ENCODE data around the gene TNFRSF11A. TPM values are rescaled to one million over a fixed set of nuclear protein-coding genes. Genes with fewer than 3 reads are reported as not detected.

TNFRSF11A gene

DNA sequence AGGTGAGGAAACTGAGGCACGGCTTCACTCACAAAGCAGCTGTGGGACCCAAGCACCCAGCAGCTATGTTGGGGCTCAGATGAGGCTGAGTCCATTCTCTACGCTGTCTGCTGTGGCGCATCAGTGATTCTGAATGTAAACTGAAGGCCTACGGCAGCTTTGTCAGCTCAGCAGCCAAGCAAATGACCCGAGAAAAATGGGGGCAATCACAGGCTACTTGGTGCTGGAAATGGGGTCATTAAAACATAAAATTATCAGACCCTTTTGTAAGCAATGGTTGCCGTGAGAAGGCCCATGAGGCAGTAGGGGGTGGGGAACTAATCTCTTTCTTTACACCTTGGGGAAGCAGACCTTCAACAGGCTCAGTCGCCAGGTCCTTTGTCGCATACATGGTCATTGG is 113.8 kb downstream of the TNFRSF11A start:
- Histone ChIP-seq H3K4me2 (ENCODE audit: insufficient read depth, low read length, poor library complexity, severe bottlenecking) (no peak overlapping the region), H3K27ac (replicated peaks; ENCODE audit: low read length) (no peak overlapping the region), H2BK5ac (ENCODE audit: low read length) (no peak overlapping the region), H3K4me1 (ENCODE audit: control insufficient read depth in 2 of 2, insufficient read depth in 1 of 2, low read depth in 1 of 2, low read length in 2 of 2) (peaks cover 0 to 3% of the 10 kb centered on the region in 2 donors), H2BK120ac (ENCODE audit: low read depth, low read length) (no peak overlapping the region), H3K14ac (ENCODE audit: low read length) (no peak overlapping the region), H4K8ac (ENCODE audit: low read depth, low read length) (no peak overlapping the region), H2BK15ac (ENCODE audit: low read length) (no peak overlapping the region), H2AK5ac (ENCODE audit: low read depth, low read length) (no peak overlapping the region), H3K18ac (ENCODE audit: low read length) (no peak overlapping the region), H3K4me3 (ENCODE audit: low read length in 2 of 2) (no peak overlapping the region), H4K91ac (ENCODE audit: low read depth, low read length, poor library complexity) (no peak overlapping the region), H2BK12ac (ENCODE audit: low read length) (no peak overlapping the region), H3K9ac (ENCODE audit: low read depth, low read length, poor library complexity) (no peak overlapping the region), H3K79me1 (ENCODE audit: low read depth, low read length) (peaks cover 1% of the 10 kb centered on the region), H3K9me3 (replicated peaks in 1 of 2; ENCODE audit: control insufficient read depth in 2 of 2, insufficient read depth in 1 of 2, low read depth in 1 of 2, low read length in 2 of 2) (no peaks in the 10 kb centered on the region), H3K4ac (ENCODE audit: low read length) (no peak overlapping the region), H3K23ac (ENCODE audit: low read depth, low read length, poor library complexity) (no peak overlapping the region), H2AFZ (ENCODE audit: low read length) (no peak overlapping the region), H3K36me3 (replicated peaks in 1 of 2; ENCODE audit: control insufficient read depth in 2 of 2, insufficient read depth in 2 of 2, low read length in 2 of 2) (no peaks in the 10 kb centered on the region), H3K27me3 (ENCODE audit: control insufficient read depth in 3 of 3, insufficient read depth in 3 of 3, low read depth in 1 of 3, low read length in 3 of 3) (no peaks in the 10 kb centered on the region)
- no peak for DNase-seq (ENCODE audit: low spot score)
- no CpG with 5 or more reads among the region's 8 CpGs for WGBS, 2 donors (ENCODE audit: extremely low coverage in 2 of 2, insufficient read length in 2 of 2, insufficient replicate concordance in 1 of 2)

Small RNA genes within 50 kb of the gene (small RNA-seq; reads per million reads assigned to genes)
- gene AC100843.2 (ENCODE audit: insufficient read depth), result not detected
- not detected for gene RF00019 (ENCODE audit: insufficient read depth)

Data from neuronal stem cell (in vitro differentiated cells).